ENCODE data around the gene GJC1.

- TF ChIP-seq POLR2A (IDR thresholded peaks at IDR 0.05), result no peak
- no peak for TF ChIP-seq CTCF (IDR thresholded peaks at IDR 0.05)
Measured at GRCh38 chr17:44840936-44841335, 10.8 kb upstream of the GJC1 start.
